Stimulated activated CD8-positive, alpha-beta memory T cell treated with anti-CD3 and anti-CD28 coated beads, Interleukin-12 subunit alpha, Interleukin-12 subunit beta, amount 100 ng/mL, for 4 hours (primary cell): ENCODE results near the gene FOXF2.

Experiments
- DNase-seq: peaks from one replicate; pipeline ENCODE4 v3.0.0-alpha.2; 2020; ENCODE audit warnings: low read depth

FOXF2 gene

DNA sequence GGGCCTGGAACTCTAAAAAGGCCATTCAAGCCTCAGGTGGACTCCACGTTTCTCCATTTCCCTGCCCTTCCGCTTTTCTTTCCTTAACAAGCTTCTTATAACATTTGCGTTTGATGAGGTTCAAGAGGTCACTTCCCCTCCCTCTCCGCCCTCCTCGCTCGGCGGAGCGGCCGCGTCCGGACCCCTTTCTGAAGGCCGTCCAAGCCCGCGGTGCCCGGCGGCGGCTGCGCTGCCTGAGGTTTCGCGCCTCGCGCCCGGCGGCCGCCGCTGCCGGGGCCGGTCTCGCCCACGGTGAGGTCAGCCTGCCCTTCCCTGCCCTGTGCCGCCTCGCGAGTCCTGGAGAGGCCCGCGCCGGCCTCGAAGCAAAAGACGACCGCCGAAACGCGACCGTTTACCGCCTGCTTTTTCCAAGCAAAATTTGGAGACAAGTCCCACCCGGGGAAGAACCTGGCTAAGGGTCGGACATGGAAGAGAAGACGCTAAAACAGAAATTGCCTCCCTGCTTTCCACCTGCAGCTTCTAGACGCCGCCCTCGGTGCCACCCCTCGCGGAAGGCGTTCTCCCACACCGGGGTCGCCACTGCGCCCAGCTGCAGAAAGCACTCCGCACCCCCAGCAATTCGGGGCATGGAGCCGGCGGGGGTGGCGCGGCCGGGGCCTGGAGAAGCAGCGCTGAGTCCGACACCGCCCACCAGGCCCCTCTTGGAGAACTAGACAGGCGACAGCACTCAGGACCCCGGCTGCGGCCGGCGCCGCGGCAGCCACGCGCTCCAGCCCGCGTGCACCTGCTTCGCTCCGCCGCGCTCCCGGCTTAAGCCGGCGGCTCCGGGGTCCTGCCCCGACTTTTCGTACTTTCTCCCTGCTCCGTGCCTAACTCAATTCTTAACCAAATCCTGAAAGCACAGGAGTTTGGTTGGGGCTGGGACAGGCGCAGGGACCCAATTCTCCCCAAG, 11.0 kb upstream of the FOXF2 start:
- DNase-seq, result no peak

DNA sequence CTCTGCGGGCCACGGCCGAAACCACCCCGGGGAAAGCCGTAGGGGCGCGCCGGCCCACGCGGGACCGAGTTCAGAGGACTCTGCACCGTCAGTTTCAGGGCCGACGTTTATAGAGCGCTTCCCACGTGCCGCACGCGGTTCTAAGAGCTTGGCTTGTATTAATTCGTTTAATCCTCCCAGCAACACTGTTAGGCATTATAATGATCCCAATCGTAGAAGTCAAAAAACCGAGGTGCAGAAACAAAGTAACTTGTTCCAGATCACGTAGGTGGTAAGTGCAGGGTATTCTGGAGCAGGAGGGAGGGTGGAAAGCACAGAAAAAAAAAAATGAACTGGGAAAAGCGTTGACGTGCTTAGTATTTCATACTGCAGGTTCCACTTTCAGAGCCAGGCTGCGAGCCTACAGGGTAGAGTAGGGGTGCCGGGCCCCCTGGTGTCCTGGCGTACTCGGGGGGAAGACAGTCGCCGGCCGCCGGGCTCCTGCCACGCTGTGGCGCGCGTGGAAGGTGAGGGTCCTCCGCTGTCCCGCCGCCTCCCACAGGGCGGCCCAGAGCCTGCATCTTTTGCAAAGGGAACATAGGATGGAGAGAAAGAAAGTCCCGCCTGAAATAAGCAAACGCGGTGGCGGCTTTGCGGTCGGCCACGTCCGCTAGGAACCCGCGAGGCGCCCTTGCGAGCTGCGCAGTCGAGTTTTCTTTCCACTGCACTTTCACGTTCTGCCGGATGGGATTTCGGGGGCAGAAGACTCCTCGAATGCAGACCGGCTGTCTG, 10.2 kb upstream of the FOXF2 start:
- DNase-seq, result no peak

DNA sequence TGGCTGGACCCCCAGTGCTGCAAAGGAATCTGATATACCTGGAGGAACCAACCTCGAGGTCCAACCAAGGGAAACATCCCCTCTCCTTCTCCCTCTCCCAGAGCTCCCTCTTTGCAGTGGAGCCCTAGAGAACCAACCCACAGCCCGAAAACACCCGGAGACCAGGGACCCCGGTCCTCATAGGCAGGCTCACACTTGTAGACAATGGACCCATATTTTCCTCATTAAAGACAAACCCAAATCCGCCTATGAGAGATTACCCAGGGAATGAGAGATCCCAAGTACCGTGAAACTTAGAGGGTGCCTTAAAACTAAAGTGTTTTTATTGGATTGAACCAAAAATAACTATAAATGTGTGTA, 9.6 kb upstream of the FOXF2 start:
- no peak for DNase-seq

DNA sequence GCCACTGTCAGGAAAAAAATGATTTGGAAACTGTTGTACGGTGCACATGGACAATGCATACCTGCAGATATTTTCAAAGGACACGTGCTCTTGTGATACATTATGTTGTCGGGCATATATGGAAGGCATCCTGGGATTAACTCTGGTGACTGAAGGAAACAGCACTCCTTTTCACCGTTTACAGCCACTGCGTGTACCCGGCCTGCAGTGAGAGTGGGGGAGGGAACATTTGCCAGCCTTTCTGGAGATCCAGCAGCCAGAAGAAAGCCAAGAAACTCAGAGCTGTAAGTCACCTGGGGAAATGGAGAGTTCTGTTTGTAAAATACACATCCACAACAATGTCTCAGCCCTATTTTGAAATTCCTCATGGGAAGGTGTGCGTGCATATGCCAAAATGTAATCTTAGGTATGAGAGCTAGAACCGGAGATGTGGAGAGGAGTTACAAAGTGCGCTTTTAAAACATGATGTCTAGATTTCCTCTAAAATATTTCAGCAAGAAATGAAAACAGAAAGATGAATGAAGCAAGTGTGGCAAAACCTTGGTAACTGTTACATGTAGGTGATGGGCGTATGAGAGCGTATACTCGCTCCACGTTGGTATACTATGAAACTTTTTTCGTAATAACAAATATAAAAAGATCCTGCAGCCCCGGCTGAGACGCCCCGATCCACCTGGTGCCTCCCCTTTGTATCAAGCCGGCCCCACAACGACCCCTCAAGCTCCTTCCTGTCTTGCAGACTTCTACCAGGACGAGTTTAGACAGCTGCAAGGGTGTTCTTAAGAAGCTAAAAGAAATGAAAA, 8.6 kb upstream of the FOXF2 start:
- no peak for DNase-seq

DNA sequence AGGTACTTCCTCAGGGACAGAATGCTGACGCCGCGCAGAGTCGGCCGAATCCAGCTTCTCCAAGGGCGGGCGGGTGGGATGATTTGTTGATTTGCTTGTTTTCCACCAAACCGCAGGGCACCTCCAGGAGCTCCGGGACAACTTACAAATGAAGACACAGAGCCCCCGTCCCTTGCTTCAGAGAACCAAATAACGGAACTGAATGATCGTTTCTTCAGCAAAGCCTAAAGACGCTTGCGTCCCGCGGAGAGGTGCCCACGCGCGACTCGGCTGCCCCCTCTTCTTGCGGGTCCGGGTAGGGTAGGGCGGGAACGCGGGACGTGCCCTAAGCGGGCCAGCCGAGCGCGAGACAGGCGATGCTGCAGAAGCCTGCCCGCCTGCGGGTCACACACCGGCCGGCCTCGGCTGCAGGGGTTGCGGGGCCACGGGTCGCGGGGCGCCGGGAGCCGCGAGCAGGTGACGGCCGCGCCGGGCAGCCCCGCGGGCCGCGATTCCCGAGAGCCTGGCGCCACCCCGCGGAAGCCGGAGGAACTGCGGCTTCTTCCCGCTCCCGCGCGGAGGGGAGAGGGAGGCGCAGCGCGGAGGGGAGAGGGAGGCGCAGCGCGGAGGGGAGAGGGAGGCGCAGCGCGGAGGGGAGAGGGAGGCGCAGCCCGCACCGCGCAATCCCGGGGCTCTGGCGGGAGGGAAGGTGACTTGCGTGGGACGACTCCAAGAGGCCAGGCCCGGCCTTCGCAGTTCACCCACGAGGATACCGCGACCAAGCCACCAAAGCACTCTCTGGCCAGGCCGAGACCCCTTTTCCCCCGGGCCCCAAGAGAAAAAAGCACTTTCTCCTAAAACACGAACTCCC, 7.7 kb upstream of the FOXF2 start:
- DNase-seq, result peak; percentile 26

DNA sequence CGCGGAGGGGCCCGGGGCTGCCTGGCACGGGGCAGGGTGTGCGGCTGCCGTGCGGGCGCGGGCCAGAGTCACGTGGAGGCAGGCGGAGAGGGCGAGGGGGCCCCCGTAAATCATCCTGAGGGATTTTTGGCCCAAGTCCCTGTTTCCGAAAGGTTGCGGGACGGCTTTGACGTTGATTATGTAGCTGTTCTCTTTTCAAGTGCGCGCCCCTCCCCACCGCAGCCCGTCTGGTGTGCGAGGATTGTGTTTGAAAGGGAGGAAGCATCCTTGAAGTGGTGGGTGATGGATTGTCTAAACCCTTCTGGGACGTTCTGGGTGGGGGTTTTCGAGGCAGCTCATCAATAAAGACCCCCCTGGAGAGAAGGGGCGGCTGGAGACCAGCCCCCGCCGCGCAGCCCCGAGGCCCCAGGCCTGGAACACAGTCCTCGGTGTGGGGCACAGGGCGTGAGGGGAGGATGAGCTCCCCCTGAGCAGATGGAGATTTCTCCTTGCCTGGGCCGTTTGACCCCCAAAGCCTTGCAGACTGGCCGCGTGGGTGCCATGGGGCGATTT, 7.0 kb upstream of the FOXF2 start:
- no peak for DNase-seq

DNA sequence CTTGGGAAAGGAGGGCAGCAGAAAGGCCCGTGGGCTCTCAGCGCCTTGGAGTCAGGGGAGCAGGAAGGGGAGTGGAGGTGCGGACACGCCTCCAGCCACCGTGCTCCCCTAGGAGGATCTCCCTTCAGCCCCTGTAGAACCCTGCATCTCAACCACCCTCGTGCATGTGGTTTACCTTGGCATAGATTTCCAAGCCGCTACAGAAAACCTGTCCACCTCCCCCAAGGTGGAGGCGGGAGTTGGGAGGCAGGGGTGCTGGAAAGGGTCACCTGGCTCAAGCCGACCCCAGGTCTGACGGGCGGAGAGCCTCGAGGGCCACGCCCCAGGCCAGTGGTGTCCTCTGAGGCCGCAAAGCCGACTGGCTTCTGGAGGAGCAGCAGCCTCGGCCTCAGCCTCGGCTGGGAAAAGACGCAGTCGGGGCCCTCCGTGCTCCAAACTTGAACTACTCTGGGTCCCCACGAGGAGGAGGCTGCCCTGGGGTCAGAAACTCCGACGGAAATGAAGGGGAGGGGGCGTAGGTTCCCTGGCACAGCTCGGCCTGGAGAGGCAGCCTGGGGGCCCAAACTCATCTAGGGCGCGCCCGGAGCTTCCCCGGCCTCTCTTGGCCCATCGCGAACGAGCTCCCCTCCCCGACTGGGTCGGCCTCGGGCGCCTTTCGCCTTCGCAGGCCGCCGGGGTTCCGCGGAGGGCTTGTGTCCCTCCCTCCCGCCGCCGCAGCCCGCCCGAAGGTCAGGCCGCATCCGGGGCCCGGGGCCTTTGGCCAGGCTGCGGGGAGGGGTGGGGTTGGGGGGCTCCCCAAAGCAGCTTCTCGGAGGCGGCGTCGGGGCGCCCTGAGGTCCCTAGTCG, 6.3 kb upstream of the FOXF2 start:
- no peak for DNase-seq

DNA sequence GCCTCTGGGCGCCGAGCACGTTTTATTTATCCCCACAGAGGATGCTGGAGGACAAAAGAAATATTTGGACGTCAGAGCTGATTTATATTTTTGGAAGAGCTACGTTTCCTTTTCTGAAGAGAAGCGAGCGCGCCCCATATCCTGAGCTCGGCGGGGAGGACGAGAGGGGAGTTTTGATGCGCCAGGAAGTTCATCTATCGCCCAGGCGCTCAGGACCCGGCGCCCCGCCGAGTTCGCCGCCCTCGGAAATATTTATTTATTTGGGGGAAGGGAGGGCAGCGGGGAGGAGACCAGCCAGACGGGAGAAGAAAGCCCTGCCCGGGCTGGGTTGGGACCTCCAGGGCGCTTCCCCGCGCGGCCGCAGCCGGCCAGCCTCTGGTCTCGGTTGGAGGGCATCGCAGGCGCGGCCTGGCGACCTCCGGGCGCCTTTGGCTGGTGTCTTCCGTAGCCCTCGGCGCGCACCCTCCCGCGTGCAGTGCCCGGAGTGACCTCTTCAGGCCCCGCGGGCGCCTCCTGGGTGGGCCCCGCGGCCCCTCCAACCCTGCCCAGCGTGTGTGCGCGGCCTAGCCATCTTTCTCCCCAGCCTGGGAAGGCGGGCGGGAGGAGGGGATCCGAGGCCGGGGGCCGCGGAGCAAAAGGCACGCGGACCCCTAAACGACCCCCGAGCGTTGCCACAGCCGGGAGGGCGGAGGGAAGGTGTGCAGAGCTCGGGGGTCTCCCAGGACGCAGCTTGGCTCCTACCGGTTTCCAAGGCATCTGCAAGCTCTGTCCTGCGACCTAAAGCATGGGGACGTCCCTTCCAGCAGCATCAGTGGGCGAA, 5.4 kb upstream of the FOXF2 start:
- no peak for DNase-seq

DNA sequence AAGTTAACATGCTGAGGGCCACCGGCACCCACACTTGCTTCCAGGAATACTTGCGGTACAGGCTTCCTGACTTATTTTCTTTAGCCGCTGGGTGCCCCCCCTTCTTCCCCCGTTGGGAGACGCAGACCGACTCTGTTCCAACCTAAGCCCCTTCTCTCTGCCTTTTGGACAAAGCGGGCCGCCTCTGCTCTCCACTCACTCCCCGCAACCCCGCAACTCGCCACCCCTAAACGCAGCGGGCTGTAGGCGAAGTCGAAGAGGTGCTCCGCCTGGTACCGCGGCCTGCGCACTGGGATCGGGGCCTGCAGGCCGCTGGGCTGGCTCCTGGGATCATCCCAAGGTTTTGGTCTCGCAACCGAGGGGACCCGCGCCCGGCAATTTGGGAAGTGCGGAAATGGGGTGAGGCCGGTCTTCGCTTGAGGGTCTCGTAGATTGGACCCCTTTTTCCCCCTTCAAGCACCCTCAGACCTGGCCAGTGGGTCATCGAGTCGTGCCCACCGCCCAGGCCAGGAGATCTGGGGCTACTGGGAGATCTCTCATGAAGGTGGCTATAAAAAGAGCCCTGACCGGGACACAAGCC, 4.7 kb upstream of the FOXF2 start:
- no peak for DNase-seq

DNA sequence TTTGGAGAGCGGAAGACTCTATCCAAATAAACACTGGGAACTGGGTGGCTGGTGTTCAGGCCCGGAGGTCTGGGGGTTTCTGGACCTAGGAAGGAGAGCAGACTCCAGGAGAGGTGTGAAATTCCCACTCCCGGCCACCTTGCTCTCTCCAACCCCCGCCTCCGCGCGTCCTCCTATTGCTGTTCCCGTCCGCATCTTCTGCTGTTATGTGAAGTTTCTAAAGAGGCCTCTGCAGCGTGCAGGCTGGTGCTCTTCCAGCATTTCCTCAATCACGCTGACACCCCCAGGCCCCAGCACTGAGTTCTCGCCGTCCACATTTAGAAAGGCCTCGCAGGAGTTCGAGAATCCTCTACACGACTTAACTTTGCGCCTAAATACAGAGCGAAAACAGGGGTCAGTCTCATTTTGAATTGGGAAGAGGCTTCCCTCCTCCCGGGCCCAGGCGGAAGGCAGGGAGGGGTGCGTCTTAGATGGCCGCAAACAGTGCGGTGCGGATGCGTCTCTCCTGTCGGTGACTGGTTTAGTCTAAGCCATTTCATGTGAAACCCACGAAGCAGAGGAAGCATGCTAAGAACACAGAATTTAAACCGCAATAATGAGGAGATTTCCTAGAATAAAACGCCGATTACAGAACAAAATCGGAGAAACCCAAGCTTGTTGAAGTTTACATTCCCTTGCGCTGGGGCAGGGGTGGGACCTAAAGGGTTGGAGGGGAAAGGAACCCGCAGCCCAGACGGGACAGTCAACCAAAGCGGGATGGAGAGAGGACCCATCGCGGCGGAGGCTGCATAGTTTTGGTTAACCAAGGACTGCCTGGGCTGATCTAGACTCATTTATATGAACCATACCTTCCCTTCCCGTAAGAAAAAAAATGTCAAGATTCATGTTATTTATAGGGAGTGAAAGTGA, 4.0 kb upstream of the FOXF2 start:
- no peak for DNase-seq

DNA sequence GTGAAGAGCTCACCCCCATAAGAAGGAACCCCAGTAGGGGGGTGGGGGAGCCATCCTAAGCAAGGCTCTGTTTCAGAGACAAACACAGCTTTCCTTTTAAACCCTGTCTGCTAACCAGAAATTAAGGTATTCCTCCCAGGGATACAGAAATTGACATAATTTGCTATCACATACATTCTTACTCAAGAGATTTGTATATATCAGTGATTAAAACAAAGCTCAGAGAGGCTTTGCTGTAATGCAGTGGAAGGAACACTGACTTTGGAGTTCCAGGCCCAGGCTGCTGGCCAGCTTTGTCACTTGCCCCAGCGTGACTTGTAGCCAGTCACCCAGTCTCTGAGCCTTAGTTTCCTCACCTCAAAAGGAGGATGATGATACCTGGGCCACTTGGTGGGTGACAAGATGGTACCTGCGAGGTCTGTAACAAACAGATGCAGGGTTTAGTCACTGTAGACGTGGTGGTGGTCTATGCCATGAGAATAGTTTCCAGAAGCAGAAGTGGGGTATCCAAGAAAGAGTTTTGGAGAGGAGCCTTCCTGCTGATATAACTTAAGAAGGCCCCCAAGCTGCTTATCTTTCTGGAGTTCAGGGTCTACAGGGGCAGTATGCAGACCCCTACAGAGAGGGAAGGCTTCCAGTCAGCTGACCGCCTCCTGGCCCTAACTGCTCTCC, 3.2 kb upstream of the FOXF2 start:
- DNase-seq, result no peak

DNA sequence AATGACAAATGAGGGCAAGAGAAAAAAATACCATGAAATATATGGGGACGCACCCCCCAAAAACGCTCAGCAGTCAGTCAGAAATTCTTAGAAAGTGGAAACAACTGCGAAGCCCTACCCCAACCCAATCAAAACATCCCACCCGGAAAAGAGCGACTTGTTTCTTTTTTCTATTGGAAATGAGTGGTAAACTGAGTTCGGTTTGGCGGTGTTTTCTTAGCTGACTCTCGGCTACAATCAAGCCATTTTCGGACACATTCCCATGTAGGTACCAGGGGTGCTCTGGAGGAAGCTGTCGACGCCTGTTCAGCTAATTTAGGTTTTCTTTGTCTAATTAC, 1.9 kb upstream of the FOXF2 start:
- DNase-seq, result no peak

DNA sequence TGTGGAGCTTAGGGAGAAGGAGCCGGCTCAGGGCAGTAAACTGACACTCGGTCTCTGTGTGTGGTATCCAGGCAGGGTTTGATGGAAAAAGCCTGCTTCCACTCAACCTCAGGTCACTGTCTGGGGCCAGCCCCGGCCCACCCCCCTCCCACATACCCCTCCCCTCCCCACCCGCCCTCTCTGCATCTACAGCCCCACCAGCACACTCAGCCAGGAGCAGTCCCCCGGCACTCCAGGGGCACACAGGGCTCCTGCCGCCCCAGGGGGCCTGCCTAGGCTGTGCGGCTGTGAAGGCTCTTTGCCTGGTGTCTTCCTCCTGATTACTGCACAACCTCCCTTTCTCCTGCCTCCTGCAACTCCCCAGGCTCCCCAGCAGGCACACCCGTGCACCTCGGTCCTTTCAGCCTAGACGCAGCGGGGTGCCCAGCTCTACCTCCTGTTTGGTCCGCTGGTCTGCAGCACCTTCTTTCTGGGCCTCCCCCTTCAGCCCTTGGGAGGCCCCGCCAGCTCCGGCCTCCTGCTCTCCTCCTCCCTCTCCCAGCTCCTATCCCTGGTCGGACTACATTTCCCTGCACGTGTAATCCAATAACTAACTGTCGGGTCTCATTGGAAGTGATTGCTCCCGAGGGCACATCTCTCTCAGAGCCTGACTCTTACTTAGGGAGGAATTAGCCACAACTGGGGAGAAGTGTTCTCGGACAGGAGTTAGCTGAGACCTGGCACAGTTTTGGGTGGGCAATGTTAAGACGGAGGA, 1.3 kb upstream of the FOXF2 start:
- DNase-seq, result no peak

DNA sequence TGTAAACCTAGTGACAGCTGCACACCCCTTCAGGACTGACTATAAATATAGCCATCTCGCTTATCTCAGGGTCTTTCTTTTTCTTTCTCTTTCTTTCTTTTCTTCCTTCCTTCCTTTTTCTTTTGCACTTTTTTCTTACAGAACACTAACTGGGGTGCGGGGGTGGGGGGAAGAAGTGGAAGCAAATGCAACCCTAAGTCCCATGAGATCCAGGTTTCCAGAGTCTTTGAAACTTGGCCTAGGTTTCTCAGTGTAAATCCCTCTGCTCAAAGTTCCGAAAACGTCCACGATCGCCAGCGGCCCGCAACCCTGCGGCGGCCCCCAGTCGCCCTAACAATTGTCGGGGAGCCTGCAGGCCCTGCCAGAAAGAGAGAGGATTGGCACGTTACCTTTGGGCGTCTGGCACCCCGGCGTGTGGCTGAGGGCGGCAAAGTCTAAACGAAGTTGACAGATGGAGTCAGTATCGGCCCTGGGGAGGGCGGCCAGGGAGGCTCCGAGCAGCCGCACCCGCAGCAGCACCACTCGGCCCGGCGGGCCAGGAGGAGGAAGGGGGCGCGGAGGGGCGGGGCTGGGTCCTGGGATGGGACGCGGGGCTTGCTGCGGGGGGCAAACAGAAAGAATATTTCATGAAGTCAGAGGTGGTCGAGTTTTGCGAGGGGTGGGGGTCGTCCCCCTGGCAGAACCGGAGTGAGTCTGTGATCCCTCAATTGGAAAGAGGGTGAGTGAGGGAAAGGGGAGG, 577 bp upstream of the FOXF2 start:
- DNase-seq, result no peak

DNA sequence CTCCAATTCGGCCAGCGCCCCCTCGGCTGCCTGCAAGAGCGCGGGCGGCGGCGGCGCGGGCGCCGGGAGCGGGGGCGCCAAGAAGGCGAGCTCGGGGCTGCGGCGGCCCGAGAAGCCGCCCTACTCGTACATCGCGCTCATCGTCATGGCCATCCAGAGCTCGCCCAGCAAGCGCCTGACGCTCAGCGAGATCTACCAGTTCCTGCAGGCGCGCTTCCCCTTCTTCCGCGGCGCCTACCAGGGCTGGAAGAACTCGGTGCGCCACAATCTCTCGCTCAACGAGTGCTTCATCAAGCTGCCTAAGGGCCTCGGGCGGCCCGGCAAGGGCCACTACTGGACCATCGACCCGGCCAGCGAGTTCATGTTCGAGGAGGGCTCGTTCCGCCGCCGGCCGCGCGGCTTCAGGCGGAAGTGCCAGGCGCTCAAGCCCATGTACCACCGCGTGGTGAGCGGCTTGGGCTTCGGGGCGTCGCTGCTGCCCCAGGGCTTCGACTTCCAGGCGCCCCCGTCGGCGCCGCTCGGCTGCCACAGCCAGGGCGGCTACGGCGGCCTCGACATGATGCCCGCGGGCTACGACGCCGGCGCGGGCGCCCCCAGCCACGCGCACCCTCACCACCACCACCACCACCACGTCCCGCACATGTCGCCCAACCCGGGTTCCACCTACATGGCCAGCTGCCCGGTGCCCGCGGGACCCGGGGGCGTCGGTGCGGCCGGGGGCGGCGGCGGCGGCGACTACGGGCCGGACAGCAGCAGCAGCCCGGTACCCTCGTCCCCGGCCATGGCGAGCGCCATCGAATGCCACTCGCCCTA, 963 bp downstream of the FOXF2 start:
- DNase-seq, result no peak
